HepG2 (cell line): ENCODE measurements around the gene BTBD19. TPM values are rescaled to one million over a fixed set of nuclear protein-coding genes. Genes with fewer than 3 reads are reported as not detected.

ENCODE experiments used
- EP300 ChIP-seq, 3 experiments: sonication (generic) in 1 of 3; formaldehyde crosslinking in 1 of 3; IDR thresholded peaks; 2 replicates each; pipeline versions ENCODE4 v1.5.1 to v1.6.1; 2011 to 2020; ENCODE audit warnings: low read depth in 2 of 3, low read length in 2 of 3, borderline replicate concordance in 1 of 3, improper control_type of control experiment in 1 of 3, mild to moderate bottlenecking in 1 of 3, missing genetic modification reagents in 1 of 3, moderate library complexity in 1 of 3
- FOSL2 ChIP-seq: sonication (generic); formaldehyde crosslinking; IDR thresholded peaks from 2 replicates; pipeline ENCODE4 v1.4.0; 2020; ENCODE audit warnings: missing genetic modification reagents
- FOXM1 ChIP-seq: sonication (generic); formaldehyde crosslinking; IDR thresholded peaks from 2 replicates; pipeline ENCODE4 v1.5.0; 2020; ENCODE audit warnings: missing genetic modification reagents
- KAT7 ChIP-seq: IDR thresholded peaks from 2 replicates; pipeline ENCODE4 v1.6.1; 2018; ENCODE audit warnings: borderline replicate concordance, missing compliant biosample characterization
- NR2F2 ChIP-seq: IDR thresholded peaks from 2 replicates; pipeline ENCODE4 v1.6.1; 2012; ENCODE audit warnings: low read depth, inconsistent platforms, borderline replicate concordance
- SOX5 ChIP-seq: IDR thresholded peaks from 2 replicates; pipeline ENCODE4 v1.6.1; 2016; ENCODE audit warnings: borderline replicate concordance
- ZNF317 ChIP-seq: sonication (generic); formaldehyde crosslinking; IDR thresholded peaks from 2 replicates; pipeline ENCODE4 v1.5.0; 2020; ENCODE audit warnings: mild to moderate bottlenecking, missing genetic modification reagents
- ZNF703 ChIP-seq: sonication (generic); formaldehyde crosslinking; IDR thresholded peaks from 2 replicates; pipeline ENCODE4 v1.5.1; 2020; ENCODE audit warnings: missing genetic modification reagents, mild to moderate bottlenecking, moderate library complexity, borderline replicate concordance
- ZNF749 ChIP-seq: sonication (generic); formaldehyde crosslinking; IDR thresholded peaks from 2 replicates; pipeline ENCODE4 v1.8.0; 2022; ENCODE audit warnings: mild to moderate bottlenecking, missing genetic modification reagents, moderate library complexity, borderline replicate concordance
- ZNF841 ChIP-seq: sonication (generic); formaldehyde crosslinking; IDR thresholded peaks from 2 replicates; pipeline ENCODE4 v1.8.1; 2023; ENCODE audit warnings: missing genetic modification reagents, borderline replicate concordance
- polyA plus RNA-seq, 8 experiments: library from polyadenylated mRNA; depleted of rRNA in 3 of 8; stranded (reverse) in 7 of 8; unstranded in 1 of 8; fragments of >200 nt; fragmentation: Illumina TruSeq in 4 of 8; extraction: Trizol in 4 of 8; gene quantifications; 2 replicates each; pipeline versions ENCODE4 v1.2.1 to v1.2.3, GENCODE V29; 2011 to 2016; ENCODE audit warnings: low read depth in 4 of 8, missing spikeins in 1 of 8, mixed read lengths in 1 of 8; ENCODE audit not compliant: insufficient read depth in 1 of 8
- total RNA-seq, 5 experiments: library from RNA; depleted of rRNA; stranded (reverse); fragments of >200 nt; fragmentation: Illumina TruSeq; extraction: Trizol; gene quantifications; 2 replicates each; pipeline ENCODE4 v1.2.3, GENCODE V29; 2016; ENCODE audit warnings: low read depth in 1 of 5
- TF ChIP-seq, protein P1 (sequence below): sonication (generic); formaldehyde crosslinking; IDR thresholded peaks from 2 replicates; pipeline ENCODE4 v1.4.0; 2020; ENCODE audit warnings: missing genetic modification reagents
- TF ChIP-seq, protein P2 (sequence below), 2 experiments: sonication (generic) in 1 of 2; formaldehyde crosslinking in 1 of 2; IDR thresholded peaks; 2 replicates each; pipeline versions ENCODE4 v1.6.1 to v1.9.0; 2014 to 2022; ENCODE audit warnings: antibody characterized with exemption in 1 of 2, borderline replicate concordance in 1 of 2, inconsistent platforms in 1 of 2, low read depth in 1 of 2, missing genetic modification reagents in 1 of 2
- TF ChIP-seq, protein P3 (sequence below): sonication (generic); formaldehyde crosslinking; IDR thresholded peaks from 2 replicates; pipeline ENCODE4 v1.5.0; 2020; ENCODE audit warnings: missing genetic modification reagents
- TF ChIP-seq, protein P4 (sequence below): sonication (generic); formaldehyde crosslinking; IDR thresholded peaks from 2 replicates; pipeline ENCODE4 v1.5.0; 2020; ENCODE audit warnings: mild to moderate bottlenecking, missing genetic modification reagents
- TF ChIP-seq, protein P5 (sequence below): sonication (generic); formaldehyde crosslinking; IDR thresholded peaks from 2 replicates; pipeline ENCODE4 v1.5.0; 2020; ENCODE audit warnings: mild to moderate bottlenecking, low read depth, missing genetic modification reagents, borderline replicate concordance

BTBD19 gene
- total and polyA plus RNA-seq, 2 of the 13 experiments (the other 11 are each of a cell fraction or from before 2014, with no cell fraction given), result 2.7 to 6.7 TPM

DNA sequence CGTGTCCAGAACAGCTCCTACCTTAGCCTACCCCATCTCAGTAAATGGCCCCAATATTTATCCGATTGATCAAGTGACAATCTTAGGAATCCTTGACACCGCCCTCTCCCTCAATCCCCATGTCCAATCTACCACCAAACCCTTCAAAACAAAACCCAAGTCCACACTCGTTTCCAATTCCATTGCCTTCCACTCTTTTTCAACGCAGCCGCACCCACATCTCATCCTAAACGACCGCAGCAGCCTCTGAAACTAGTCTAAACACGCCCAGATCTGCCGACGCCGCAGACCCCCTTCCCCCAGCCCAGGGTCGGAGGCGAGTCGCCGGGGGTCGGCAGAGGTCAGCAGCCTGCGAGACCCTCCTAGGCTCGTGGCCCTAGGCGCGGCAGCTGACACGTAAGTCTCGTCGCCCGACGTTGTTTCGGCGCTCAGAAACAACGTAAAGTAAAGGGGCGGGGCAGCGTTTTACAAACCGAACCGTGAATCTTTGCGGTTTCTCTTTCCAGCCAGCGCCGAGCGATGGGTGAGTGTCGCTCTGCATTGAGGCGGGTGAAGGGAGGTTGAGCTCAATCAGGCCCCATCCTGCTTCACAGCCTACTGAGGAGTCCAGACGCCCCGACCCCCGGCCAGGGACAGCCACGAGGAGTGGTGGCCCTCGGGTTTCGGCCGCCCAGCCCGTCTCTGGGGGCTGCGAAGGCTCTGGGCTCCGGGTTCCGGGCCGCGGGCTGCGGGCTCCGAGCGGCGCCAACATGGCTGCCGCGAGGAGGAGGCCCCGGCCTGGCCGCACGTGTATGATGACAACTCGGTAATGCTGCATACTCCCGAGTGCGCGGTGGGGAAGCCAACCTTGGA lies 33.0 kb upstream of the BTBD19 start, which contains the start of gene RPS8 (continued):
- TF ChIP-seq, protein P1, sequence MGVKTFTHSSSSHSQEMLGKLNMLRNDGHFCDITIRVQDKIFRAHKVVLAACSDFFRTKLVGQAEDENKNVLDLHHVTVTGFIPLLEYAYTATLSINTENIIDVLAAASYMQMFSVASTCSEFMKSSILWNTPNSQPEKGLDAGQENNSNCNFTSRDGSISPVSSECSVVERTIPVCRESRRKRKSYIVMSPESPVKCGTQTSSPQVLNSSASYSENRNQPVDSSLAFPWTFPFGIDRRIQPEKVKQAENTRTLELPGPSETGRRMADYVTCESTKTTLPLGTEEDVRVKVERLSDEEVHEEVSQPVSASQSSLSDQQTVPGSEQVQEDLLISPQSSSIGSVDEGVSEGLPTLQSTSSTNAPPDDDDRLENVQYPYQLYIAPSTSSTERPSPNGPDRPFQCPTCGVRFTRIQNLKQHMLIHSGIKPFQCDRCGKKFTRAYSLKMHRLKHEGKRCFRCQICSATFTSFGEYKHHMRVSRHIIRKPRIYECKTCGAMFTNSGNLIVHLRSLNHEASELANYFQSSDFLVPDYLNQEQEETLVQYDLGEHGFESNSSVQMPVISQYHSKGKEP, result peak; percentile 22; the same call in 1 of the 2 replicates
- TF ChIP-seq, protein P2, sequence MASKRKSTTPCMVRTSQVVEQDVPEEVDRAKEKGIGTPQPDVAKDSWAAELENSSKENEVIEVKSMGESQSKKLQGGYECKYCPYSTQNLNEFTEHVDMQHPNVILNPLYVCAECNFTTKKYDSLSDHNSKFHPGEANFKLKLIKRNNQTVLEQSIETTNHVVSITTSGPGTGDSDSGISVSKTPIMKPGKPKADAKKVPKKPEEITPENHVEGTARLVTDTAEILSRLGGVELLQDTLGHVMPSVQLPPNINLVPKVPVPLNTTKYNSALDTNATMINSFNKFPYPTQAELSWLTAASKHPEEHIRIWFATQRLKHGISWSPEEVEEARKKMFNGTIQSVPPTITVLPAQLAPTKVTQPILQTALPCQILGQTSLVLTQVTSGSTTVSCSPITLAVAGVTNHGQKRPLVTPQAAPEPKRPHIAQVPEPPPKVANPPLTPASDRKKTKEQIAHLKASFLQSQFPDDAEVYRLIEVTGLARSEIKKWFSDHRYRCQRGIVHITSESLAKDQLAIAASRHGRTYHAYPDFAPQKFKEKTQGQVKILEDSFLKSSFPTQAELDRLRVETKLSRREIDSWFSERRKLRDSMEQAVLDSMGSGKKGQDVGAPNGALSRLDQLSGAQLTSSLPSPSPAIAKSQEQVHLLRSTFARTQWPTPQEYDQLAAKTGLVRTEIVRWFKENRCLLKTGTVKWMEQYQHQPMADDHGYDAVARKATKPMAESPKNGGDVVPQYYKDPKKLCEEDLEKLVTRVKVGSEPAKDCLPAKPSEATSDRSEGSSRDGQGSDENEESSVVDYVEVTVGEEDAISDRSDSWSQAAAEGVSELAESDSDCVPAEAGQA (IDR thresholded peaks at IDR 0.05; ENCODE audit: low read depth), result peak; percentile 93
- TF ChIP-seq, protein P2 (CRISPR knock-in tag; IDR thresholded peaks at IDR 0.05; ENCODE audit: borderline replicate concordance), result no peak
- TF ChIP-seq ZNF317 (peak; percentile 78; the same call in 1 of the 2 replicates), NR2F2 (peak; percentile 78), ZNF749 (CRISPR knock-in tag) (peak; percentile 83; the same call in 1 of the 2 replicates), KAT7 (CRISPR knock-in tag) (peak; percentile 80), SOX5 (CRISPR knock-in tag) (no peak; the same call in 1 of the 2 replicates), FOXM1 (peak; percentile 95), EP300 (IDR thresholded peaks at IDR 0.05; ENCODE audit: low read depth in 2 of 2, low read length in 2 of 2) (0 out of 4 replicates have a peak, but pooled peaks of 1 of the 2 experiments have one; percentile 11), EP300 (CRISPR knock-in tag; IDR thresholded peaks at IDR 0.05; ENCODE audit: borderline replicate concordance) (0 out of 2 replicates have a peak, but pooled peaks have one; percentile 31), FOSL2 (peak; percentile 54; the same call in 1 of the 2 replicates), ZNF703 (peak; percentile 32; the same call in 1 of the 2 replicates), ZNF841 (CRISPR knock-in tag) (0 out of 2 replicates have a peak, but pooled peaks have one; percentile 66)
- TF ChIP-seq, protein P3, sequence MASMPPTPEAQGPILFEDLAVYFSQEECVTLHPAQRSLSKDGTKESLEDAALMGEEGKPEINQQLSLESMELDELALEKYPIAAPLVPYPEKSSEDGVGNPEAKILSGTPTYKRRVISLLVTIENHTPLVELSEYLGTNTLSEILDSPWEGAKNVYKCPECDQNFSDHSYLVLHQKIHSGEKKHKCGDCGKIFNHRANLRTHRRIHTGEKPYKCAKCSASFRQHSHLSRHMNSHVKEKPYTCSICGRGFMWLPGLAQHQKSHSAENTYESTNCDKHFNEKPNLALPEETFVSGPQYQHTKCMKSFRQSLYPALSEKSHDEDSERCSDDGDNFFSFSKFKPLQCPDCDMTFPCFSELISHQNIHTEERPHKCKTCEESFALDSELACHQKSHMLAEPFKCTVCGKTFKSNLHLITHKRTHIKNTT (CRISPR knock-in tag), result no peak
- TF ChIP-seq, protein P4, sequence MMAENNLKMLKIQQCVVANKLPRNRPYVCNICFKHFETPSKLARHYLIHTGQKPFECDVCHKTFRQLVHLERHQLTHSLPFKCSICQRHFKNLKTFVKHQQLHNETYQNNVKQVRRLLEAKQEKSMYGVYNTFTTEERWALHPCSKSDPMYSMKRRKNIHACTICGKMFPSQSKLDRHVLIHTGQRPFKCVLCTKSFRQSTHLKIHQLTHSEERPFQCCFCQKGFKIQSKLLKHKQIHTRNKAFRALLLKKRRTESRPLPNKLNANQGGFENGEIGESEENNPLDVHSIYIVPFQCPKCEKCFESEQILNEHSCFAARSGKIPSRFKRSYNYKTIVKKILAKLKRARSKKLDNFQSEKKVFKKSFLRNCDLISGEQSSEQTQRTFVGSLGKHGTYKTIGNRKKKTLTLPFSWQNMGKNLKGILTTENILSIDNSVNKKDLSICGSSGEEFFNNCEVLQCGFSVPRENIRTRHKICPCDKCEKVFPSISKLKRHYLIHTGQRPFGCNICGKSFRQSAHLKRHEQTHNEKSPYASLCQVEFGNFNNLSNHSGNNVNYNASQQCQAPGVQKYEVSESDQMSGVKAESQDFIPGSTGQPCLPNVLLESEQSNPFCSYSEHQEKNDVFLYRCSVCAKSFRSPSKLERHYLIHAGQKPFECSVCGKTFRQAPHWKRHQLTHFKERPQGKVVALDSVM (CRISPR knock-in tag), result peak; percentile 55; the same call in 1 of the 2 replicates
- TF ChIP-seq, protein P5, sequence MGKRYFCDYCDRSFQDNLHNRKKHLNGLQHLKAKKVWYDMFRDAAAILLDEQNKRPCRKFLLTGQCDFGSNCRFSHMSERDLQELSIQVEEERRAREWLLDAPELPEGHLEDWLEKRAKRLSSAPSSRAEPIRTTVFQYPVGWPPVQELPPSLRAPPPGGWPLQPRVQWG, result no peak
